GM23338 (cell line): ENCODE data around the gene LMO1.

Source experiments
- CREB1 ChIP-seq: fragments of 250-450 bp; sonication (Bioruptor Pico); IDR thresholded peaks from 2 replicates; pipeline ENCODE4 v1.5.0; 2020; ENCODE audit warnings: low read depth, mild to moderate bottlenecking, moderate library complexity
- CTCF ChIP-seq, 2 experiments: fragments of 200-600 bp in 1 of 2; sonication (generic) in 1 of 2; conservative IDR thresholded peaks; 2 replicates each; pipeline versions ENCODE4 v1.5.1 to v1.6.1; 2016 to 2017; ENCODE audit warnings: antibody characterized with exemption in 2 of 2, low read depth in 2 of 2, mild to moderate bottlenecking in 2 of 2, moderate library complexity in 1 of 2
- ETS1 ChIP-seq: IDR thresholded peaks from 2 replicates; pipeline ENCODE4 v1.6.1; 2016; ENCODE audit warnings: antibody characterized with exemption
- EZH2 ChIP-seq: fragments of 200-600 bp; sonication (generic); IDR thresholded peaks from one replicate; pipeline ENCODE4 v1.8.0; 2017; ENCODE audit warnings: antibody characterized with exemption, mild to moderate bottlenecking, low read depth; ENCODE audit not compliant: unreplicated experiment
- EZH2phosphoT487 ChIP-seq: fragments of 200-600 bp; sonication (generic); IDR thresholded peaks from one replicate; pipeline ENCODE4 v1.8.1; 2018; ENCODE audit warnings: antibody characterized with exemption; ENCODE audit not compliant: unreplicated experiment
- JUNB ChIP-seq: IDR thresholded peaks from one replicate; pipeline ENCODE4 v1.6.1; 2016; ENCODE audit warnings: antibody characterized with exemption; ENCODE audit not compliant: unreplicated experiment
- NANOG ChIP-seq: IDR thresholded peaks from 2 replicates; pipeline ENCODE4 v1.6.1; 2016; ENCODE audit warnings: antibody characterized with exemption, borderline replicate concordance
- POLR2AphosphoS5 ChIP-seq: IDR thresholded peaks from 2 replicates; pipeline ENCODE4 v1.6.1; 2016; ENCODE audit warnings: antibody characterized with exemption, low read depth
- REST ChIP-seq: IDR thresholded peaks from one replicate; pipeline ENCODE4 v1.6.1; 2018; ENCODE audit warnings: antibody characterized with exemption; ENCODE audit not compliant: unreplicated experiment
- ZNF114 ChIP-seq: fragments of 250-450 bp; sonication (Bioruptor Pico); IDR thresholded peaks from 2 replicates; pipeline ENCODE4 v1.5.0; 2020; ENCODE audit warnings: mild to moderate bottlenecking, moderate library complexity
- ZNF331 ChIP-seq: fragments of 250-450 bp; sonication (Bioruptor Pico); IDR thresholded peaks from 2 replicates; pipeline ENCODE4 v1.5.0; 2020; ENCODE audit warnings: low read depth, mild to moderate bottlenecking, moderate library complexity

GRCh38 chr11:8288166-8288772, 24.6 kb upstream of the LMO1 start:
- TF ChIP-seq CTCF (conservative IDR thresholded peaks at IDR 0.05; ENCODE audit: low read depth in 2 of 2) (no peak), ZNF331 (CRISPR knock-in tag) (no peak), REST (no peak), EZH2 (no peak), EZH2phosphoT487 (no peak), POLR2AphosphoS5 (no peak), ZNF114 (no peak), JUNB (no peak), CREB1 (no peak), NANOG (no peak), ETS1 (no peak)
